ENCODE data around the gene PAX3.

DNA sequence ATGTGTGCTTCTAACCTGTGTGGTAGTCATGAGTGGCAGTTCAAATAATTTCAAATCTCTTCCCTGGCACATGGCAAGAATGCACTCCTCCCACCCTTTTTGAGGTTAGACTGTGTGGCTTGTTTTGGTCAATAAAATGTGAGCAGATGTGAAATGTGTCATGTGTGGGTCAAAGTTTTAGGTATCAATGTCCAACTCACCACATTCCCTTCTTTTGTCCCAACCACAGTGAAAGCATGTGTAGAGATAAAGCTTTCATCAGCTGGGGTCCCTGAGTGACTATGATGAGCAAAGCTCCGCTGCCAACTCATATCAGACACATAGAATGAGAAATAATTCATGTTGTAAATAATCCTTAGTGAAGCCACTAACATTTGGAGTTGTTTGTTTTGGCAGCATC is 118.2 kb downstream of the PAX3 start:
- TF ChIP-seq, protein P1, sequence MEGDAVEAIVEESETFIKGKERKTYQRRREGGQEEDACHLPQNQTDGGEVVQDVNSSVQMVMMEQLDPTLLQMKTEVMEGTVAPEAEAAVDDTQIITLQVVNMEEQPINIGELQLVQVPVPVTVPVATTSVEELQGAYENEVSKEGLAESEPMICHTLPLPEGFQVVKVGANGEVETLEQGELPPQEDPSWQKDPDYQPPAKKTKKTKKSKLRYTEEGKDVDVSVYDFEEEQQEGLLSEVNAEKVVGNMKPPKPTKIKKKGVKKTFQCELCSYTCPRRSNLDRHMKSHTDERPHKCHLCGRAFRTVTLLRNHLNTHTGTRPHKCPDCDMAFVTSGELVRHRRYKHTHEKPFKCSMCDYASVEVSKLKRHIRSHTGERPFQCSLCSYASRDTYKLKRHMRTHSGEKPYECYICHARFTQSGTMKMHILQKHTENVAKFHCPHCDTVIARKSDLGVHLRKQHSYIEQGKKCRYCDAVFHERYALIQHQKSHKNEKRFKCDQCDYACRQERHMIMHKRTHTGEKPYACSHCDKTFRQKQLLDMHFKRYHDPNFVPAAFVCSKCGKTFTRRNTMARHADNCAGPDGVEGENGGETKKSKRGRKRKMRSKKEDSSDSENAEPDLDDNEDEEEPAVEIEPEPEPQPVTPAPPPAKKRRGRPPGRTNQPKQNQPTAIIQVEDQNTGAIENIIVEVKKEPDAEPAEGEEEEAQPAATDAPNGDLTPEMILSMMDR (IDR thresholded peaks at IDR 0.05) = no peak
- no peak for TF ChIP-seq POLR2AphosphoS5 (IDR thresholded peaks at IDR 0.05)

Data from upper lobe of left lung (tissue), 4 donors.